Astrocyte of the cerebellum (primary cell): ENCODE measurements around the gene SLC6A3.

Experiments used
- DNase-seq: peaks from one replicate; pipeline ENCODE4 v3.0.0-alpha.2; 2011; ENCODE audit warnings: low read depth
- H3K4me3 ChIP-seq: 2 replicates; pipeline ENCODE4 v1.5.1; 2011; ENCODE audit warnings: mild to moderate bottlenecking, low read depth, low read length, moderate library complexity
- CTCF ChIP-seq: IDR thresholded peaks from 2 replicates; pipeline ENCODE4 v1.5.1; 2012; ENCODE audit warnings: low read length, low read depth, moderate library complexity, mild to moderate bottlenecking; ENCODE audit errors: missing control alignments
- in situ Hi-C: cut with HindIII; loops from 2 replicates; pipeline ENCODE4 v1.10.0; 2017; ENCODE audit warnings: low sequenced_read_pairs

SLC6A3 gene

GRCh38 chr5:1347571-1347970, 97.7 kb downstream of the SLC6A3 start:
- no peak for TF ChIP-seq CTCF
- no peak overlapping the region for H3K4me3 ChIP-seq
- in situ Hi-C loops: no loop called here
- DNase-seq: no peak

DNA sequence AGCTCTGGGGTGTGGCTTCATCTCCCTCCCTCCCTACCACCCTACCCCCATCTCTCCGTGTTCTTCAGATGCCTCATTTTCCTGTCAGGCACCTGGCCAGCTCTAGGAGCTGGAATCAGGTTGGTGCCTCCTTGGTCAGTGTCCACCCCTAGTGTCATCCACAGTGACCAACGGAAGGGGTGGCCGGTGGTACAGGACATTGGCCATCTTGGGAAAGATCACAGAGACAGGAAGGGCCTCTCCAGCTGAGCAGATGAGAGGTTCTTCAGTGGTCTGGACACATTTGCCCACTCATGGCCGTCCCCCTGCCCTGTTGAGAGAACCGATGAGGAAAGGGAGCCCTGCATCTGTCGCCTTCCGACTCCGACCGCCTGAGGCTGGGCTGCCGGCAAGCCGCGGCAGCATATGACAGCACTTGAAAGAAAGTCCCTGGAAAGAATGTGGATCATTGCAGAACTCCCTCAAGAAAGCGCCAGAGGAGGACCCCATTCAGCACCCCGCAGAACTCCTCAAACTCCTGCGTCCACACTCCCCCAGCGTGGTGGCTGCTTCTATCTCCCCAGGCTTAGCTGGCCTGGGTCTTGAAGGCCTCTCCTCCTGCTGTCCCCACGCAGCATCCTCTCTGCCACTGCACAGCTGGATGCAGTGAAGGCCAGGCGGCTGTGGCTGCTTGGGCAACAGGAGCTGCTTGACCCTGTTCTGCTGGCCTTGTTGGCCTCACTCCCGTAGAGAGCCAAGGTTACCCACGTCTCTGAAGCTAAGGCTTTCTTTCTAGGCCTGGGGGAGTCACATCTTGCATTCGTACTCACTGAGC, 98.4 kb downstream of the SLC6A3 start:
- H3K4me3 ChIP-seq: no peak overlapping the region
- TF ChIP-seq CTCF: no peak
- DNase-seq: no peak
- in situ Hi-C loops: no loop called here

- TF ChIP-seq CTCF: no peak
- peak overlapping the region; percentile 97 for H3K4me3 ChIP-seq
- no peak for DNase-seq
- in situ Hi-C loops: no loop called here
Measured at GRCh38 chr5:1345876-1346626, 99.2 kb downstream of the SLC6A3 start.

DNA sequence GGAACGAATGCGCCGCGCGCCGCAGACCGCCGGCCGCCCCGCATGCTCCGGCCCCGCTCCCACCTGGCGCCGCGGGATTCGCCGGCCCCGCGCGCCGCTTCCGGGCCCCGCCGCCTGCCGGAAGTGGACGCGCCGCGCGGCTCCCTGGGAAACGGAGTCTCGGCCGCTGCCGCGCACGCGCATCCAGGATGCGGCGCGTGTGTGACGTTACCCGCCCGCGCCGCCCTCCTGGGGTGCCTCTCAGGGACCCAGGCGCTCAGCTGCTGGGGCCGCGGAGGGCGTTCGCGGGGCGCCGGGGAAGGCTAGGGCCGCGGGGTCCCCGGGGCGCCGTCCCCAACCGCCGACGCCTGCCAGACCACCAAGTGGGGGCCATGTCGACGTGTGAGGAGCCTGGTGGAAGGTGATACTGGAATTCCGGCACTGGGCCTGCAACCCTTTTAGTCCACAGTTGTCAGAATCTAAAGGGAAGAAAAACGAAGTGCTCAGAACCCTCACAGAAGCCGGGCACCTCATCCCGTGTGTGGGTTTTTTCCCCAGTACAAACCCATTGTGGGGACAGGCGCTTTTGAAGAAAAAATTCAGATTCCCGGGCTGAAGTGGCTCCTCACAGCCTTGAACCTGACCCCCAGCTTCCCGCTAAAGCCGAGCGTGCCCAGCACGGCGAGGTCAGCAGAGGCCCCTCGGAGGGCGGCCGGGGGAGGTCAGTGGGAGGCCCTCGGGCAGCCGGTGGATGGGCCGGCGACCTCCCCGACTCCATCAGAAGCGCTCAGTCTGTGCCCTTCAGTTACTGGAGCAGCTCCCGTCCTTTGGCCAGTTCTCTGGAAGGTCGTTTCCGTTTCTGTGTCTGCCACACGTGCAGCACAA, 100.0 kb downstream of the SLC6A3 start, which contains the start of gene CLPTM1L:
Gene CLPTM1L, minus strand, starts transcription at position 125 of the 864 bp plus-strand sequence. CDS start 258 bp downstream, outside the sequence.
- DNase-seq: peak; percentile 63
- in situ Hi-C loops: no loop called here

DNA sequence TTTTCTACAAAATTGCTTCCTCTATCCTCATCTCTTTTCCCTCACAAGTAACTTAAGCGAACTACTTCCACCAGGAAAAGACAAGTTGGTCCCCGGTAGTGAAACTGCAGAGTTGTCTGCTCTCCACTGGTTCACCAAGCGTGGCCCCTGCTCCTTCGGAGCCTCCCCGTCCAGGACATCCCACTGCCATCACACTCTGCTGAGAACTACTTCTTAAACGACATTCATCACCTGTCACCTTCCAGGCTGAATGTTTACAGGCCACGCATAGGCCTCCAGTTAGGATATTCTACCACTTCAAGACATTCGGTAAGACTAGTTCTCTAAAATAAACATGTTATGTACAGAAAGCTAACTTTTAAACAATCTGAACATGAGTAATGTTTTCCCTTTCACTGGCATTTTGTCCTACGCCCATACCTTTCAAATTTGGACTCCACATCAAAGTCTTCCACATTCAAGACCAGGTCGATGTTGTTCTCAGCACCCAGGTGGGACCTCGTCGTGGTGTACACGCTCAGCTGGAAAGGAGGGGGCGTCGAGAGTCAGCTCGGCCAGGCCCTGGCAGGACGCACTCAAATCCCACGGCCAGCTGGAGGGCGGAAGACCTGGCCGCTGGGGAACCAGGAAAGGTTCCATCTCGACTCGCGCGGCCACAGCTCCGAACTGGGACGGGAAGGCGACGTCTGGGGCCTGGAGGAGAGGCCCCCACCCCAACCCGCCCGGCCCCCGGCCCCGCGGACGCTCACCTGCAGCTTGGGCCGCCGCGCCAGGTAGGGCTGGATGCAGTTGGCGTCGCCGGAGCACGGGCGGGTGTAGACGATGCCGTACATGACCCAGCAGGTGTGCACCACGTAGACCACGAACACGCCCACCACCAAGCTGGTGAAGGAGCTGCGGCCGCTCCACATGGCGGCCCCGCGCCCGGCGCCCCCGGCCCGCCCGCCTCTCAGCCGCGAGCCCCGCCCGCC, 101.0 kb downstream of the SLC6A3 start:
- H3K4me3 ChIP-seq: peak overlapping the region; percentile 97
- DNase-seq: no peak
- in situ Hi-C loops: no loop called here
- TF ChIP-seq CTCF: no peak

More for the DNA sequence above, 100.0 kb downstream of the SLC6A3 start, which contains the start of gene CLPTM1L:
- H3K4me3 ChIP-seq: peak within 1 kb of the TSS; percentile 97
- no peak for TF ChIP-seq CTCF
